Aorta (tissue), 5 donors: ENCODE results near the gene TANC2. TPM values are rescaled to one million over a fixed set of nuclear protein-coding genes. Genes with fewer than 3 reads are reported as not detected.
"Not testable (repeated sequence)": the region's sequence is repeated elsewhere in the genome, so short reads cannot be mapped to it uniquely, and the experiment has no call there.

Experiments used
- ATAC-seq: fragments of 200-7000 bp; cut with Tn5 transposase; one replicate; pipeline ENCODE4 v1.9.1; 2022; ENCODE audit warnings: moderate library complexity; ENCODE audit not compliant: low FRiP score
- DNase-seq, 2 donors: peaks; one replicate each; pipeline ENCODE4 v3.0.0-alpha.2; 2020
- H3K27ac ChIP-seq, 2 donors: one replicate each; pipeline ENCODE4 v1.5.1; 2013; ENCODE audit warnings: low read length in 2 of 2, mild to moderate bottlenecking in 2 of 2, moderate library complexity in 2 of 2, control low read depth in 1 of 2, inconsistent platforms in 1 of 2, low read depth in 1 of 2
- H3K27me3 ChIP-seq, 2 donors: one replicate each; pipeline ENCODE4 v1.6.1; 2013; ENCODE audit warnings: control low read depth in 1 of 2, low read length in 1 of 2, mild to moderate bottlenecking in 1 of 2, moderate library complexity in 1 of 2; ENCODE audit not compliant: insufficient read depth in 2 of 2, control insufficient read depth in 1 of 2
- H3K36me3 ChIP-seq, 2 donors: one replicate each; pipeline ENCODE4 v1.6.1; 2013; ENCODE audit warnings: control low read depth in 1 of 2, low read length in 1 of 2, mild to moderate bottlenecking in 1 of 2; ENCODE audit not compliant: insufficient read depth in 2 of 2, control insufficient read depth in 1 of 2
- H3K4me1 ChIP-seq, 2 donors: one replicate each; pipeline ENCODE4 v1.6.1; 2013; ENCODE audit warnings: low read length in 2 of 2, control low read depth in 1 of 2, mild to moderate bottlenecking in 1 of 2, moderate library complexity in 1 of 2; ENCODE audit not compliant: insufficient read depth in 2 of 2, control insufficient read depth in 1 of 2
- H3K4me3 ChIP-seq, 2 donors: one replicate each; pipeline ENCODE4 v1.5.1; 2013; ENCODE audit warnings: low read length in 2 of 2, control low read depth in 1 of 2, mild to moderate bottlenecking in 1 of 2
- H3K9me3 ChIP-seq: one replicate; pipeline ENCODE4 v1.6.1; 2013; ENCODE audit warnings: mild to moderate bottlenecking, low read length; ENCODE audit not compliant: control insufficient read depth
- WGBS, 2 donors: extraction: QIAGEN DNeasy Blood & Tissue Kit; methylation state at CpG; one replicate each; pipeline ENCODE4 v1.1.7; 2013; 5-methylcytosine and 5-hydroxymethylcytosine counted together
- intact Hi-C, 2 donors: fragments of 100-400 bp; cut with DNase I; formaldehyde crosslinking; loops; one replicate each; pipeline versions ENCODE4 v1.14.2 to v1.15.0; 2022
- polyA plus RNA-seq, 2 donors: library from polyadenylated mRNA; stranded (reverse); fragments of 200-250 nt; gene quantifications; one replicate each; pipeline ENCODE4 v1.2.3, GENCODE V29; 2013
- total RNA-seq, 2 donors: library from RNA; stranded (reverse); fragmentation: NEBNext Ultra II Directional; extraction: Animal tissue kit (Norgen Biotek cat#: 25700); gene quantifications; one replicate each; pipeline ENCODE4 v1.2.1, GENCODE V29; 2021
- donor health status: healthy with polysubstance abuse.
- donor health status: Bipolar disorder and iron deficiency.
- donor health status: DM: no; HTN: no; CAD: no.
- donor health status: DM: no; HTN: no; CAD: no.
- donor health status: DM: yes; HTN: yes; CAD: no.

TANC2 gene
- total and polyA plus RNA-seq, 4 donors: 3.0 to 60.7 (median 25.8) TPM

GRCh38 chr17:62968445-62968923 is 2.4 kb downstream of the TANC2 start:
- no peak for DNase-seq
- no peaks in the 10 kb centered on the region for H3K4me1 ChIP-seq
- H3K4me3 ChIP-seq: no peak overlapping the region
- intact Hi-C loops: loop anchor here in 1 of 2 donors (1.0 to 10.0 kb wide), 4 partner anchors 74 to 265 kb away; no protein-coding TSS in a partner anchor
- peak; percentile 76 for ATAC-seq
- WGBS, 2 donors: 2 to 3% methylated on average over 3 of the region's 3 CpGs
- H3K27me3 ChIP-seq: no peaks in the 10 kb centered on the region
- H3K27ac ChIP-seq: no peak overlapping the region
- H3K9me3 ChIP-seq: no peaks in the 10 kb centered on the region
- H3K36me3 ChIP-seq: peaks cover 0 to 2% of the 10 kb centered on the region in 2 donors

- Histone ChIP-seq H3K4me3 (no peak overlapping the region), H3K27me3 (no peaks in the 10 kb centered on the region), H3K36me3 (peaks cover 0 to 2% of the 10 kb centered on the region in 2 donors), H3K9me3 (no peaks in the 10 kb centered on the region), H3K4me1 (no peaks in the 10 kb centered on the region), H3K27ac (no peak overlapping the region)
- intact Hi-C loops: loop anchor here in 1 of 2 donors (2.0 kb wide), 1 partner anchor 268 kb away; no protein-coding TSS in a partner anchor
- DNase-seq (no peak), ATAC-seq (no peak)
Measured at GRCh38 chr17:62970610-62971009, 4.6 kb downstream of the TANC2 start.

- peaks cover 0 to 2% of the 10 kb centered on the region in 2 donors for H3K36me3 ChIP-seq
- WGBS, 2 donors: 73 to 75% methylated on average over 4 of the region's 4 CpGs
- no peak overlapping the region for H3K27ac ChIP-seq
- no peak overlapping the region for H3K4me3 ChIP-seq
- DNase-seq (no peak), ATAC-seq (no peak)
- intact Hi-C loops: loop anchor here in 1 of 2 donors (2.0 kb wide), 1 partner anchor 269 kb away; no protein-coding TSS in a partner anchor
- no peaks in the 10 kb centered on the region for H3K4me1 ChIP-seq
- H3K27me3 ChIP-seq: no peaks in the 10 kb centered on the region
- H3K9me3 ChIP-seq: no peaks in the 10 kb centered on the region
Measured at GRCh38 chr17:62971853-62972252, 5.8 kb downstream of the TANC2 start.

- ATAC-seq (no peak), DNase-seq (no peak)
- H3K36me3 ChIP-seq: peaks cover 0 to 2% of the 10 kb centered on the region in 2 donors
- 80 to 86% methylated on average over 4 of the region's 4 CpGs for WGBS, 2 donors
- H3K27me3 ChIP-seq: no peaks in the 10 kb centered on the region
- H3K9me3 ChIP-seq: no peaks in the 10 kb centered on the region
- intact Hi-C loops: no loop called here
- H3K4me3 ChIP-seq: no peak overlapping the region
- H3K4me1 ChIP-seq: no peaks in the 10 kb centered on the region
- no peak overlapping the region for H3K27ac ChIP-seq
Measured at GRCh38 chr17:62974788-62975187, 8.8 kb downstream of the TANC2 start.

GRCh38 chr17:62975206-62975605 is 9.2 kb downstream of the TANC2 start:
- 69 to 81% methylated on average over 2 of the region's 2 CpGs for WGBS, 2 donors
- intact Hi-C loops: no loop called here
- Histone ChIP-seq H3K9me3 (no peaks in the 10 kb centered on the region), H3K27ac (no peak overlapping the region), H3K4me3 (no peak overlapping the region), H3K36me3 (peaks cover 0 to 2% of the 10 kb centered on the region in 2 donors), H3K27me3 (no peaks in the 10 kb centered on the region), H3K4me1 (no peaks in the 10 kb centered on the region)
- DNase-seq: no peak
- ATAC-seq: no peak

GRCh38 chr17:62976643-62977231 is 10.7 kb downstream of the TANC2 start:
- whole genome bisulfite sequencing, 2 donors: 60 to 62% methylated on average over 9 of the region's 9 CpGs
- H3K9me3 ChIP-seq, DNase-seq, intact Hi-C loops, H3K27ac ChIP-seq, H3K4me1 ChIP-seq, ATAC-seq, H3K36me3 ChIP-seq, H3K4me3 ChIP-seq, H3K27me3 ChIP-seq: not testable (repeated sequence)

GRCh38 chr17:62980842-62981241 is 14.8 kb downstream of the TANC2 start:
- peaks cover 0 to 3% of the 10 kb centered on the region in 2 donors for H3K4me1 ChIP-seq
- intact Hi-C loops: no loop called here
- no peak overlapping the region for H3K4me3 ChIP-seq
- no peaks in the 10 kb centered on the region for H3K27me3 ChIP-seq
- ATAC-seq (no peak), DNase-seq (no peak)
- H3K27ac ChIP-seq: no peak overlapping the region
- H3K9me3 ChIP-seq: no peaks in the 10 kb centered on the region
- WGBS, 2 donors: 72 to 75% methylated on average over 3 of the region's 3 CpGs
- no peaks in the 10 kb centered on the region for H3K36me3 ChIP-seq

GRCh38 chr17:62981933-62982332 is 15.9 kb downstream of the TANC2 start:
- Histone ChIP-seq H3K4me1 (peaks cover 0 to 3% of the 10 kb centered on the region in 2 donors), H3K27me3 (no peaks in the 10 kb centered on the region), H3K27ac (no peak overlapping the region), H3K36me3 (no peaks in the 10 kb centered on the region), H3K4me3 (no peak overlapping the region), H3K9me3 (no peaks in the 10 kb centered on the region)
- DNase-seq (no peak), ATAC-seq (no peak)
- WGBS, 2 donors: 59 to 64% methylated on average over 2 of the region's 2 CpGs
- intact Hi-C loops: no loop called here

GRCh38 chr17:62984801-62985200 is 18.8 kb downstream of the TANC2 start:
- Histone ChIP-seq H3K9me3 (no peaks in the 10 kb centered on the region), H3K4me1 (peaks cover 0 to 3% of the 10 kb centered on the region in 2 donors), H3K27me3 (no peaks in the 10 kb centered on the region), H3K27ac (no peak overlapping the region), H3K36me3 (no peaks in the 10 kb centered on the region), H3K4me3 (no peak overlapping the region)
- ATAC-seq (no peak), DNase-seq (no peak)
- intact Hi-C loops: no loop called here
- WGBS, 2 donors: 82 to 87% methylated on average over 1 of the region's 1 CpG
